ENCODE measurements around the gene DHX30.

The DHX30 gene

DNA sequence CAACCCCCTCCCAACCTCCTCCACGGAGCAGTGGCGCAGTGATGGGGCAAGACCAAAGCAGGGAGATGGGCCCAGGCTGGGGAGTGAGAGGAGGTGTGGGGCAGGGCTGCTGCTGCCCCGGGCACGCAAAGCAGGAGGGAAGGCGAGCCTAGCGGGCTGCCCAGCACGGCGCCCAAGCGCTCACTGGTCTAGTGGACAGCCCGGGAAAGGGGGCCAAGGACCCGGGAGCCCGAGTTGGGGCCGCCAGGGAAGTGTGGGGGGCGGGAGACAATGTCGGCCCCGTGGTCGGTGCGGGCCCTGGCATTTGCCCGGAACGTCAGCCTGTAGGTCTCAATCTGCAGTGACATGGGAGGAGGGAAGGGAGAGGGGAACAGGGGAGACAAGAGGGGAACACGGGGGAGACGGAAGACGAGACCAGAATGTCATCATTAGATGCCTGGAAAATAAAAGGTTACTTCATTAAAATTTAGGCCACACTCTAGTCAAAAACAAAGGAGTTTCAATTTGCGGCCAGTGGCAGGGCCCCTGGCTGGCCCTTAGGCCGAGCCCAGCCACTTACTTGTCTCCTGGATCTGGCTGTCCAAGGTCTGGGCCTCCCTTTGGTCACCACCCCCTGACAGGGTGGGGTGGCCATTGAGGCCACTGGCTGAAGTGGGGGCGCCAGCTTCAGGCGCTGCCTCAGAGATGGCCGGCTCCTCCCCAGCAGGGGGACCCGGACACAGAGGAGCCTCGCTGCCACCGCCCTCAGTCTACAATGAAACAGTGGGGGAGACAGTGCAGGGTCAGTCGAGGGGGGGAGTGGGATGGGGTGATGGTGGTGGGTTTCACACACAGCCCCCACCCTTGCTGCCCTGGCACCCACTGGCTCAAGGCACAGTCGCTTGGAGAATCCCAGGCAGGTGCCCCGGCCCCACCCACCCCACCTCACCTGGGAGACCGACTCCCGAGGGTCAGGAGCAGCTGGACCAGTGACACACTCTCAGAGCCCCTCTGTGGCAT lies 50.0 kb downstream of the DHX30 start:
- DNase-seq = no peak

DNA sequence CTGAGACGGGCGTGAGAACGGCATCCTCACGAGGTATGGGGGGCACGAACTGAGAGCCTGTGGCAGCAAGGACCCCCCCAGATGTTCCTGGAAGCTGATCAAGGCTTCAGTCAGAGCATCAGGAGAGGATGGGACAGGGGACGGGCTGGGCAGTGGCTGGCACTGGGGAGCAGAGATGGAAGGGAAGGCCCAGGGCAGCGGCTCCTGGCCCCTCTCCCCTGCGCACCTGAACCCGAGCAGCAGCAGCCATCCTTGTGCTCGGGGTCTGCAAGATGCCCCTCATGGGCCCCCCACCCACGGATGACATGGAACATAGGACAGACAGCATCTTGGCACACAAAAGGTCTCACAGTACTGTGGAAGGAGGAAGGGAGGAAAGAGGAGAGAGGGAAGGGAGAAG lies 51.3 kb downstream of the DHX30 start:
- no peak for DNase-seq

DNA sequence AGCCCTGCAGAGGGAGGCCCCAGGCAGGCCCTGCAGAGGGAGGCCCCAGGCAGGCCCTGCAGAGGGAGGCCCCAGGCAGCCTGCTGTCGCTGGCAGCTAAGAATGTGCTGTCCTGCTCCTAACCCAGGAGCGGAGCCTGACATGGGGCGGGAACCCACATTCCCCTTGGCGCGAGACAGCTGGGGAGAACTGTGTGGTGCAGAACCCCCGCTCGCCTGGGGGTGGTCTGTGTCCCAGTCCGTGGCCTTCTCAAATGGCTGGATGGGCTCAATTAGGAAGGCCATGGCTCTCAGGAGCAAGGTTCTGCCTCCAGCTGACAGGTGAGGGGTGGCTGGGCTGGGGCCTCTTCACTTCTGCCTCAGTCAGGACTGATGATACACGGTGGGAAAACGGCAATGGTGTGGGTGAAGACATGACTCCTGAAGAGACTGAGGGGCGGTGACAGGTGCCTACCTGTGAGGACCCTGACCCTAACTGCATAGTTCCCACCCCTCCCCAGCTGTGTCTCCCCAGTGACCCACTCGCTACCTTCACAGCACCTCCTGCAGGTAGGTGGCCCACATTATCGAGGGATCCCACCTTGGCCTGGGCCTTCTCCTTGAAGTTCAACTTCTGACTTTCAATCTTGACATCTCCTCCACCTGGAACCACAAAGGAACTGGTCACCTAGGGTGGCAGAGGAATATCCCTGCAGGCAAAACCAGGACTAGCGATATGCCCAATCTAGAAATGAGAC lies 52.0 kb downstream of the DHX30 start:
- no peak for DNase-seq

DNA sequence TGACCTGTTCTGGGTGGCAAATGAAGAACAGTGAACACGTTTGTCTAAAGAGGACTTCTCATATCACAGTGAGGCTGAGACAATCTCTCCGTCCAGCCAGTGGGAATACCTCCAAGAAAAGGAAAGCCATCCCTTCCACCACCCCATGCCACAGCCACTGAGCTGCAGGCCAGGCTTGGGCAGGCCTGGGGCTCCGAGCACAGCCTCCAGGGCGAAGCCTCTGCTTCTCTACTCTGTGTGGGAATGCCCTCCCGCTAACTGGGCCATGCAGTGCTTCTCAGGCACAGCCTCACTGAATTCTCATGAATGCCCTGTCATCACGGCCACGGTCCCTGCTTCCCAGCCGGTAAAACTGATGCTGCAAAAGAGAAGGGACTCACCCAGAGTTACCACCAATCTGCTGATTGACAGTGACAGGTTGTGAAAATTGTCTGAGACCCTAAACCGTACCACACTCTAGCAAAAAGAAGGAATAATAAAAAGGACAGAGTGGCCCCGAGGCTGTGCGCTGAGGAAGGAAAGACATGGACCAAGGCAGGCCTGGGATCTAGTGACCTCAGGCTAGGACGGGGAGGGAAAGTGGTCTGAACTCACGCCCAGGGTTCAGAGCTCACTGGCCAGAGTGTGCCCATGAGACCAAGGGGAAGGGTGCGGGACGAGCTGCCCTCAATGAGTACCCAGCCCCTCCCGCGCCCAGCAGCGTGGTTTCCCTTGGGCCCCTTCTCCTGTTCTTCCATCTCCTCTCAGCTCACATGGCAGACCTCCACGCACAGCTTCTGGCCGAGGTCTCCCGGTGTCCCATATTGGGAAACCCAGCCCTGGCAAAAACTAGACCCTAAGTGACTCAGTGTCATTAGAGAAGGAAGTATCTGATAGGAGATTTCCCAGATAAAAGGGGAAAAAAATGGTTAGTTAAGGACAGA lies 52.8 kb downstream of the DHX30 start:
- peak; percentile 36 for DNase-seq

GRCh38 chr3:47856669-47857068 lies 53.7 kb downstream of the DHX30 start:
- peak; percentile 49 for DNase-seq

DNA sequence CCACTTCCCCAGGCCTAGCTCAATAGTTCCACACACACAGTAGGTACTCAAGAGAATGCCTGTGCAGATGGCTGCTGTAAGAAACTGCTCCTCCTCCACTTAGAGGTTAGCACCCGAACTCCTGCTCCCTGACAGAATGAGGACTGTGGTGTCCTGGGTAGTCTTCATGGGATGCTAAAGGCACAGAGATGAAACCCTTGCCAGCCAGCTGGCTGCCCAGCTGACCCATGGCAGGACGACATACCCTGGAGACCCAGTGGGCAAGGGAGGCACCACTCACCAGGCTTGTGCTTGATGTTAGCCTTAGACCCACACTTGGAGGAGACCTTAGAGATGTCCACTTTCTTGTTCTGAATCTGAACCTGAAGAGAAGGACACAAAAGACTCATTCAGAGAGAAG lies 54.2 kb downstream of the DHX30 start:
- DNase-seq = peak; percentile 6

GRCh38 chr3:47859956-47860605 lies 57.1 kb downstream of the DHX30 start:
- DNase-seq = peak; percentile 53

GRCh38 chr3:47863391-47864128 lies 60.6 kb downstream of the DHX30 start:
- DNase-seq = peak; percentile 50

GRCh38 chr3:47865192-47865591 lies 62.3 kb downstream of the DHX30 start:
- no peak for DNase-seq

- no peak for DNase-seq
These were observed 64.6 kb downstream of the DHX30 start for GRCh38 chr3:47867451-47868044.

DNA sequence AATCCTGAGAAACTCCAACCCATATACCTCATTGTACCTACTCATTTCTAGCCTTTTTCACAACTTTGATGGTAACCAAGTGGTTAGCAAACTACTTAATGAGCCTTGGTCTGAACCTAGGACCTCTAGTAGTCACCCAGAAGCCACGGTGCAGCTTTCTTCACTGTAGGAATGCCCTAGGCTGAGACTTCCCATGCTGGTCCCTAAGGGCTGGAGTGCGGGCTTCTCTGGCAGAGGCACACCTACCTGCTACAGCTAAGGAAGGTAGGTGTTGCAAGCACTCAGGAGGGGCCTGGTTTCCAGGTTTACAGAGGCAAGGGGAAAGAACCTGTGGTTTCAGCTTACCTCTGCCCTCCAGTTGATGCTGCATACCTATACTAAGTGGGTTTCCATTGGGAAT lies 65.4 kb downstream of the DHX30 start:
- DNase-seq = no peak

DNA sequence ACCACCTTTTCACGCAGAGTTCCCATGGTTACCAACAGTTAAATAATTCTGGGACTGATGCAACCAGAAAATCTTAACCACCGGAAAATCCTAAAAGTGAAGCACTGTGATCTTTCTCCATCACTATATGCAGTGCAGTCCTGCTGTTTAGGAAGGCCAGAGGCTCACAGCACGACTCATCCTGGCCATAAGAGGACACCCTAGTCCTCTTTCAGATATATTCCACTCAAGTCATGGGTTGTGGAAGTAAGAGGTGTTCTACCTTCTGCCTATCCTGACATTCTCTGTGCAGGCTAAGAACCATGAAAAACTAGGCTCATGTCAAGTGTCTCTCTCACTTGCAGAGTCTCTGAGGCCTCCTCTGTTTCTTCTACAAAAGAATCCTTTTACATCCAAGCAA lies 67.2 kb downstream of the DHX30 start:
- no peak for DNase-seq

GRCh38 chr3:47870702-47871260 lies 67.8 kb downstream of the DHX30 start:
- DNase-seq = no peak

GRCh38 chr3:47871389-47871788 lies 68.5 kb downstream of the DHX30 start:
- no peak for DNase-seq

GRCh38 chr3:47872916-47873315 lies 70.0 kb downstream of the DHX30 start:
- no peak for DNase-seq

DNA sequence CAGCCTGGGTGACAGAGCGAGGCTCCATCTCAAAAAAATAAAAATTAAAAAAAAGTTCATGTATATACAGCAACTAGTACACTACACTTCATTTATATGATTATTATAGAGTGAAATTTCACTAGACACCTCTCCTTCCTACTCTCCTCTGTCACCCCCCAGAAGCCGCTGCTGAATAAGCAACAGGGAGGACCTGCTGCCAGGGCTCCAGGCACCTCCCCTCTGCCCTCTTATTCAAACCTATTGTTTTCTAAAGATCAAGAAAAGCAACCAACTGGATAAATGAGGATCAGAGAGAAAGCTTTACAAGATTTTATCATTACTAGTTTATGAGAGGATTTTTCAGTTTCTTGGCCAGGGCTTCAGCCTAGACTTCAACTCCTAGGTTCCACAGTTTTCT lies 71.5 kb downstream of the DHX30 start:
- DNase-seq = no peak

DNA sequence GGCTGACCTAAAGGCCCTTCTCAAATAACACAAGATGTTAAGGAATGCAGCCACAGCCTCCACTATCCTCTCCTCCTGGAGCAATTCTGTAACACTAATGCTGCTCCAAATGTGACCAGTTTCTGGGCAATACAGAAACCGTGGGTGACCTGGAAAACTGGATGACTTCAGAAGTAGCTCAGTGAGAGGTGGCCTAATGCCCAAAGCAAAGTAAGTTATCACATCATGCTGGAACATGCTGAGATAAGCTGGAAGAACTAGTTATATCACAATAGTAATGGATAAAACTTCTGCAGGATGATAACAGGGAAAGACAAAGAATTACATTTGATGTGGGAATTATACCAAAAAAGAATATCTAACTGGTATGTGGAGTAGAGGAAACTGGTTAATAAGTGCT lies 72.0 kb downstream of the DHX30 start:
- no peak for DNase-seq

GRCh38 chr3:47877290-47877689 lies 74.4 kb downstream of the DHX30 start:
- no peak for DNase-seq

GRCh38 chr3:47877719-47878118 lies 74.8 kb downstream of the DHX30 start:
- no peak for DNase-seq

DNA sequence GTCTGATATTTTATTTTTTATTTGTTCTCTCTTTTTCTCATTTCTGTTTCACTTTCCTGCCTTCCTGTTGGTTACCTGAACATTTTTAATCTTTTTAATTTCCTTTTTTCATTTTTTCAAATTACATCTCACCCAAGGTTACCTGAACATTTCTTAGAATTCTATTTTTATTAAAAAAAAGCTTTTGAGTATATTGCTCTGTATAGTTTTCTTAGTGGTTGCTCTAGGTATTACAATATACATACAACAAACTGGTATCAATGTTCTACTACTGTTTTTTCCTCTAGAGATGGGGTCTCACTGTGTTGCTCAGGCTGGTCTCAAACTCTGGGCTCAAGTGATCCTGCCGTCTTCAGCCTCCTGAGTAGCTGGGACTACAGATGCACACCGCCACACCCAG lies 79.4 kb downstream of the DHX30 start:
- DNase-seq = no peak

DNA sequence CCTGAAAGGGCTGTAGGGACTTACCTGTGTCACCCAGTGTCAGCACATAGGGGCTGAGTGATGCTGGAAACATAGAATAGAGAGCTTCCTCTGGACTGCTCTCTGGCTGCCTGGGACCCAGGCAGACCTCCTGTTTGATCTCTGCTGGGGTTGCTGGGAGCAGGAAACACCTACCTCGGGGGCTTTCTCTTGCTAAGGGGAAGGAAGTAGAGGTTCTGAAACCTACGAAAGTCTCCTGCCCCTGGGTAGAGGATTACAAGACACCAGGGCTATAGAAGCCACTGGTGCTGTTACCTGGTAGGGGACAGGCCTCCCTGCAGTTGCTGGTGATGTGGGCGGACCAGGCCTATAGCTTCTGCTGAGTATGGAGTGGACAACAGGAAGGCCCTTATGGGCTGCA lies 81.7 kb downstream of the DHX30 start:
- no peak for DNase-seq
